ENCODE results near the gene LIPJ. TPM values are rescaled to one million over a fixed set of nuclear protein-coding genes. Genes with fewer than 3 reads are reported as not detected.

LIPJ gene
- total RNA-seq, 2 donors from 2014 or later: not detected

GRCh38 chr10:88642963-88643362 is 56.4 kb downstream of the LIPJ start:
- no peak for DNase-seq
- H3K9me3 Mint-ChIP-seq: peaks cover 8% of the 10 kb centered on the region
- peaks cover 21% of the 10 kb centered on the region for H3K27me3 Mint-ChIP-seq (ENCODE audit: insufficient read depth)
- no peaks in the 10 kb centered on the region for H3K36me3 Mint-ChIP-seq (ENCODE audit: low read depth)
- H3K4me1 Mint-ChIP-seq: no peaks in the 10 kb centered on the region
- Histone ChIP-seq H3K4me1 (ENCODE audit: control insufficient read depth, insufficient read depth, low read length) (no peaks in the 10 kb centered on the region), H3K27me3 (ENCODE audit: control insufficient read depth, insufficient read depth, low read length, poor library complexity, severe bottlenecking) (no peaks in the 10 kb centered on the region), H3K27ac (ENCODE audit: low read depth, low read length) (no peak overlapping the region), H3K9me3 (ENCODE audit: control insufficient read depth, low read length) (peaks cover 7% of the 10 kb centered on the region), H3K4me3 (ENCODE audit: low read length) (no peak overlapping the region), H3K36me3 (ENCODE audit: control insufficient read depth, insufficient read depth, low read length) (no peaks in the 10 kb centered on the region), H3K9ac (ENCODE audit: extremely low read depth, low read length, poor library complexity, severe bottlenecking) (no peak overlapping the region)
- H3K4me3 Mint-ChIP-seq: no peak overlapping the region
- H3K27ac Mint-ChIP-seq: no peak overlapping the region
- no peak for TF ChIP-seq CTCF (conservative IDR thresholded peaks at IDR 0.05)

- Mint-ChIP-seq H3K36me3 (ENCODE audit: low read depth) (no peaks in the 10 kb centered on the region), H3K27me3 (ENCODE audit: insufficient read depth) (peaks cover 22% of the 10 kb centered on the region), H3K9me3 (no peaks in the 10 kb centered on the region), H3K4me3 (no peak overlapping the region), H3K4me1 (no peaks in the 10 kb centered on the region), H3K27ac (no peak overlapping the region)
- DNase-seq: no peak
- Histone ChIP-seq H3K4me3 (ENCODE audit: low read length) (no peak overlapping the region), H3K27ac (ENCODE audit: low read depth, low read length) (no peak overlapping the region), H3K36me3 (ENCODE audit: control insufficient read depth, insufficient read depth, low read length) (no peaks in the 10 kb centered on the region), H3K9ac (ENCODE audit: extremely low read depth, low read length, poor library complexity, severe bottlenecking) (no peak overlapping the region), H3K4me1 (ENCODE audit: control insufficient read depth, insufficient read depth, low read length) (no peaks in the 10 kb centered on the region), H3K27me3 (ENCODE audit: control insufficient read depth, insufficient read depth, low read length, poor library complexity, severe bottlenecking) (no peaks in the 10 kb centered on the region), H3K9me3 (ENCODE audit: control insufficient read depth, low read length) (no peaks in the 10 kb centered on the region)
- WGBS, 2 experiments (ENCODE audit: insufficient coverage in 1 of 2, insufficient read length in 1 of 2): 89 to 100% methylated on average over 1 to 2 of the region's 2 CpGs
- no peak for TF ChIP-seq CTCF (conservative IDR thresholded peaks at IDR 0.05)
These were observed 60.6 kb downstream of the LIPJ start for GRCh38 chr10:88647061-88647615.

- no peak overlapping the region for H3K4me3 ChIP-seq (ENCODE audit: low read length)
- no peak overlapping the region for H3K9ac ChIP-seq (ENCODE audit: extremely low read depth, low read length, poor library complexity, severe bottlenecking)
- no peak for DNase-seq
- Mint-ChIP-seq H3K9me3 (no peaks in the 10 kb centered on the region), H3K4me3 (no peak overlapping the region), H3K4me1 (peaks cover 2% of the 10 kb centered on the region), H3K36me3 (ENCODE audit: low read depth) (no peaks in the 10 kb centered on the region), H3K27ac (no peak overlapping the region), H3K27me3 (ENCODE audit: insufficient read depth) (peaks cover 20% of the 10 kb centered on the region)
- no peaks in the 10 kb centered on the region for H3K27me3 ChIP-seq (ENCODE audit: control insufficient read depth, insufficient read depth, low read length, poor library complexity, severe bottlenecking)
- no peaks in the 10 kb centered on the region for H3K4me1 ChIP-seq (ENCODE audit: control insufficient read depth, insufficient read depth, low read length)
- H3K27ac ChIP-seq (ENCODE audit: low read depth, low read length): no peak overlapping the region
- H3K36me3 ChIP-seq (ENCODE audit: control insufficient read depth, insufficient read depth, low read length): no peaks in the 10 kb centered on the region
- H3K9me3 ChIP-seq (ENCODE audit: control insufficient read depth, low read length): no peaks in the 10 kb centered on the region
- no peak for TF ChIP-seq CTCF (conservative IDR thresholded peaks at IDR 0.05)
These were observed 64.6 kb downstream of the LIPJ start for GRCh38 chr10:88651101-88651551.

All from endodermal cell (in vitro differentiated cells).